OCI-M2 (cell line): ENCODE measurements around the gene SECISBP2.
"Not testable (repeated sequence)": the region's sequence is repeated elsewhere in the genome, so short reads cannot be mapped to it uniquely, and the experiment has no call there.

Source experiments
- DNase-seq: peaks from one replicate; lab custom pipeline; 2025; ENCODE audit not compliant: unreplicated experiment; lab: John Stamatoyannopoulos, UW

SECISBP2 gene

DNA sequence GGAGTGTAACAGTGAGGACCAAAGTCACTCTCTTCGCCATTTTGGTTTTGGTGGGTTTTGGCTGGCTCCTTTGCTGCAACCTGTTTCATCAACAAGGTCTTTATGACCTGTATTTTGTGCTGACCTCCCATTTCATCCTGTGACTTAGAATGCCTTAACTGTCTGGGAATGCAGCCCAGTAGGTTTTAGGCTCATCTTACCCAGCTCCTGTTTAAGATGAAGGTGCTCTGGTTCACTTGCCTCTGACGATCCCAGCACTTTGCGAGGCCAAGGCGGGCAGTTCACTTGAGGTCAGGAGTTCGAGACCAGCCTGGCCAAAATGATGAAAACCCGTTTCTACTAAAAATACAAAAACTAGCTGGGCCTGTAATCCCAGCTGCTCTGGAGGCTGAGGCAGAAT is 9.1 kb upstream of the SECISBP2 start:
- no peak for DNase-seq

DNA sequence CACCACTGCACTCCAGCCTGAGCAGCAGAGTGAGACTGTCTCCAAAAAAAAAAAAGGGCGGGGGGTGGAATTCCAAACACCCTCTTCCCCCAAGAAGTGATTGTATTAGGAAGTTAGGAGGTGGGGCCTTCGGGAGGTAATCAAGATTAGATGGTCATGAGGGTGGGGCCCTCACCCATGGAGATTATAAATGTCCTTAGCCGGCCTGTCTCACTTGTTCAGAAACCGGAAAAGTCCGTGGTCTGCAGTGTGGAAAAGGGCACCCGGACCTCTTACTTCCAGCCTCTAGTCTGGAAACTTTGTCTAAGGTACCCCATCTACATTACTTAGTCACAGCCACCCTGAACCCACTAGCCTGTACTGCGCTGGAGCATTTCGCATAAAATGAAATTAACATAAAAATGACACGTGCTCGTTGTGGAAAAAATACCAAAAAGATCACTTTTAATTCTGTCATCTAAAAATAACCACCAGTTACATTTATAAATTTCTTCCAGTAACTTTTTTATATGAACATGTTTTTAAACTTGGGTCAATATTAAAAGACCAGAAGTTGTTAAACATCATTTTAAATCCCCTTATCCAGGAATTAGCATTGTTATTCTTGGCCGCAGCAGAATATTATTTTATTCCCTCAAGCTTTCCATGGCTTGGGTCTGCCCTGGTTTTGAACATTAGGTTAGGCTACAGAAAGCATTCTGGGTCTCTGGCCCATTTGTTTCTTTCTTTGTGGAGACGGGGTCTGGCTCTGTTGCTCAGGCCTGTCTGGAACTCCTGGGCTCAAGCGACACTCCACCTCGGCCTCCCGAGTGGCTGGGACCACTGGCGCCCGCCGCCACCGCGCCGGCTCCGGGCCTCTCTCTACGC is 8.5 kb upstream of the SECISBP2 start:
- no peak for DNase-seq

DNA sequence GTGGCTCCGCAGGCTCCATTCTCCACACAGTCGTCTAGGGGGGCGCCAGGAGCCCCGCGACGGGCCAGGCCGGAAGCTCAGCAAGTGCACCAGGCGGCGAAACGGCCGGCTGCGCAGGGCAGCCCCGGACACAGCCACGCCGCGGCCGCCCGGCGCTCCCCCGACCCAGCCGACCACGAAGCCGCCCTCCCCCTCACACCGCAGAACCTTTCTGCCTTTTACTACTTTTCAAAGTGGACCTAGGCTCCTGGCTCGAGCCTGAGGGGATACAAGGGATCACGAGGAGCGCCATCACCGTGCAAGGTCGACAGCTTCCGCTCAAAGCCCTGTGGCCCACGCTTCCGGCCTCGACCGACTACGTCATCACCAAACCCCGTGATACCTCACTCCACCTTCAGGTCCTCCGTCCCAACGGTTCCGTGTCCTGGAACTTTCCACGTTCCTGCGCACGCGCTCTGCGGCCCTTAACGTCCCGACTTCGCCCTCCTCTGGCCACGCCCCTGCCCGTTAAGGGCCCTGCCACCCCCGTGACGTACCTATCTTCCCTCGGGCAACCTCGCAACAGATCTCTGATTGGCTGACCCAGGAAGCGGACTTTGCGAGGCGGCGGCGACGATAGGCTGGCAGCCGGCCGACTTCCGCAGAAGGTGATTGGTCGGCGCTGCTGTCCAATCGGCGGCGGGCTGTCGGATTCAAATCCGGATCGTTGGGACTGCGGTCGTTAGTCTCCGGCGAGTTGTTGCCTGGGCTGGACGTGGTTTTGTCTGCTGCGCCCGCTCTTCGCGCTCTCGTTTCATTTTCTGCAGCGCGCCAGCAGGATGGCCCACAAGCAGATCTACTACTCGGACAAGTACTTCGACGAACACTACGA is 7.6 kb upstream of the SECISBP2 start, which contains the start of gene CKS2:
CKS2 (plus strand) TSS at position 721 of the 871 bp plus-strand sequence; CDS start at position 819, 98 bp downstream.
- peak; percentile 92 for DNase-seq

DNA sequence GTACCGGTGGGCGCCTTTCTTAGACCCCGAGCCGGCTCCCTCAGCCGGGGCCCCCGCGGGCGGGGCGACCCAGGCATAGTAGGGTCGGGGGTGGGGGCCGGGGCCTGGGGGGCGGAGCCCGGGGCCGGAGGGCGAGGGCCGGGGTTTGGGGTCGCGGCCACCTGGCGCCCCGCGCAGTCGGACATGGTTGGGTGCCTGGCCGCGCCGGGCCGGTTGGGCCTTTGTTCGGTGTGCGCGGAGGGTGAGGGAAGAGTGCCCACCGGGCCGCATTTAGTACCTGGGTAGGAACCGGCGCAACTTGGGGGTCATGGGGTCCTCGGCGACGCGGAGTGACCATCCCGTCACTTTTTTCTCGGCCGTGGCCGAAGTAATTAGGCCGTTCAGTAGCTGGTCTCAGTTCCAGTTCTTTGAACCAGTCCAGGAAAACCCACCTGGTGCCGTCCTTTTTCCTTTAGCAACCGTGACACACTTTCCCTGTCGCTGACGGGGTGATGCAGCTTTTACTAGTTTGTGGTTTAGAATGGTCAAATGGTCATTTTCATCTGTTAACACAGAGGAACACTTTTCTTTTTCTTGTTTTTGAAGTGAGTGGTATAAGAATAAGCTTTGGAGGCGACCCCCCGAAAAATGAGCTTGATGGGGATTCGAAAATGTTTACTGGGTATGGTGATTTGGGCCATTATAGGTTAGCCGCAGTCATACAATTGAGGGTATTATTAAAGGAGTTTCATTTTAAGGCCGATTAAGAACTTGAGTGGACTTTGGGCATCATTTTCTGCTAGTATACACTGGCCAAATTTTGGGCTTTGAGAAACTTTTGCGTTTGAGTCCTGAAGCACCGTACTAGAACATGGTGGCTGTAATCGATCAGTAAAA is 6.7 kb upstream of the SECISBP2 start:
- DNase-seq: no peak

DNA sequence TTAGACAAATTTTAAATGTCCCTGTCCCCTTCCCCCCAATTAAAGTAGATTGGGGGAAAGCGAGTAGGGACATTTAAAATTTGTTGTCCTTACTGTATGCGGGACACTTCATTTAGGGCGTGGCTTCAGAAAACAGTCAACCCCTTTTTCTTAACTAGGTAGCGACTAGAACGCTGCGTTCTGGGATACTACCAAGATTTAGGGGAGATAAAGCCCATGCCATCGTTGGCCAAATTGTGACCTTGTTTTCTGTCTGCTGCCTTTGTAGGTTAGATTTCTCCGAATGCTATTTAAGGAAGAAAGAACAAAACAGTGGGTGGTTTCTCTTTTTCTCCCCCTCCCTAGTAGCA is 6.1 kb upstream of the SECISBP2 start:
- DNase-seq: no peak

DNA sequence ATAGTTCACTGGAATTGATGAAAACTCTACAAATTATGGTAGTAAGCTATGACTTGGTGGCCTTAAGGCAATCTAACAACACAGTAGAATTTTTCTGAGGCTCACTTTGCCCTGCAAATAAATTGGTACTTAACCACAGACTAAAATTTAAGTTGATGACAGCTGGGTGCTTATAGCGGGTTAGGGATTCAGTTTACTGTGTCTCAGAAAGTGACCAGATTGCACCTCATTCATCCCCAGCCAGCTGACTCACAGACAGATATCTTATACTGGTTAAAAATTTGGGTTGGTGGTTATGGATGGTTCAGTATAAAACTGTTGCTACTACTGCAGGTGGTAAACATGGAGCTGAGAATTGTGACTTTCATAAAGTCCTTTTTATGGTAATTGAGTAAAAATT is 4.5 kb upstream of the SECISBP2 start:
- no peak for DNase-seq

DNA sequence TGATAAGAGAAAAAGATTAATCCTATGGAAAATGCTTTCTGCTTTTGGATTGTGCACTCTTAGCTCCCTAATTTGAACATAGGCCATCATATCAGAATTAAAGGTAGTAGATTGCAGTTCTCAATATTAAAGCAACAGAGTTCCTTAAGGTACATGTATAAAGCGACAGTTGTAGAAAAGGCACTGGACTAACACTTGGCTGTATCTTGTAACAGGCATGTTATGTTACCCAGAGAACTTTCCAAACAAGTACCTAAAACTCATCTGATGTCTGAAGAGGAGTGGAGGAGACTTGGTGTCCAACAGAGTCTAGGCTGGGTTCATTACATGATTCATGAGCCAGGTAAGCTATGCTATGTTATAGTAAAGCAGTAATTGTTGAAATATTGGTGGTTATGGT is 3.3 kb upstream of the SECISBP2 start:
- no peak for DNase-seq

DNA sequence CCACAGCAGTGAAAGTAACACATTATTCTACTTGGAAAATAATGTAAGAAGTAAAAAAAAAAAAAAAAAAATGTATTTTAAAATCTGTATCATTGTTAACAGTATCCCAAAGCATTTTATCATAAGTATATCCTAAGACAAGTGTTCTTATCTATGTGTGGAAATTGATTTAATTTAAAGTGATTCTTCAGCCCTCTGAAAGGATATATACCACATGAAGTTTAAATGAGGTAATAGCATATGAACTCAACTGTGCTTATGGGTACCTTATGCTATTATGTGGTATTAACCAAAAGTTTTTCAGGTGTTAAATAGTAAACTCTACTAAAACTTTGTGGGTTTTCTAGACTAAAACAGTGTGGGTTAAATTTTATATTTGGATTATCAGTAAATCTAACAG is 2.8 kb upstream of the SECISBP2 start:
- no peak for DNase-seq

DNA sequence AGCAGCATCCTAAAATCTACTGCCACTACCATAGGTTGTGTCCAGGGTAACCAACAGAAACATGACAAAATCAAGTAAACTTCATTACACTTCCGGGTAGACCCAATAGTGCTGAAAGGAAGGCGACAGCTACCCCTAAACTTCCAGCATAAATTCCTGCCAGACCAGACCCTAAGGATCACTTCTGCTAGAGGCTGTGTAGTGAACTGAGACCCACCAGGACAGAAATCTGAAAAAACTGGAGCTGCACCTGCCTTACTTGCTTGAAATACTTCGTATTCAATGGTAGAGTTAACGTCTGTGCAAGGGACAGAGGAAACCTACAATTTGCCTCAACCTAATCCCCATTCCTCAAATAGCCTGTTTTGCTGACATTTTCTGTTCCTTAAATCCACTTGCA is 1.0 kb upstream of the SECISBP2 start:
- DNase-seq: no peak

DNA sequence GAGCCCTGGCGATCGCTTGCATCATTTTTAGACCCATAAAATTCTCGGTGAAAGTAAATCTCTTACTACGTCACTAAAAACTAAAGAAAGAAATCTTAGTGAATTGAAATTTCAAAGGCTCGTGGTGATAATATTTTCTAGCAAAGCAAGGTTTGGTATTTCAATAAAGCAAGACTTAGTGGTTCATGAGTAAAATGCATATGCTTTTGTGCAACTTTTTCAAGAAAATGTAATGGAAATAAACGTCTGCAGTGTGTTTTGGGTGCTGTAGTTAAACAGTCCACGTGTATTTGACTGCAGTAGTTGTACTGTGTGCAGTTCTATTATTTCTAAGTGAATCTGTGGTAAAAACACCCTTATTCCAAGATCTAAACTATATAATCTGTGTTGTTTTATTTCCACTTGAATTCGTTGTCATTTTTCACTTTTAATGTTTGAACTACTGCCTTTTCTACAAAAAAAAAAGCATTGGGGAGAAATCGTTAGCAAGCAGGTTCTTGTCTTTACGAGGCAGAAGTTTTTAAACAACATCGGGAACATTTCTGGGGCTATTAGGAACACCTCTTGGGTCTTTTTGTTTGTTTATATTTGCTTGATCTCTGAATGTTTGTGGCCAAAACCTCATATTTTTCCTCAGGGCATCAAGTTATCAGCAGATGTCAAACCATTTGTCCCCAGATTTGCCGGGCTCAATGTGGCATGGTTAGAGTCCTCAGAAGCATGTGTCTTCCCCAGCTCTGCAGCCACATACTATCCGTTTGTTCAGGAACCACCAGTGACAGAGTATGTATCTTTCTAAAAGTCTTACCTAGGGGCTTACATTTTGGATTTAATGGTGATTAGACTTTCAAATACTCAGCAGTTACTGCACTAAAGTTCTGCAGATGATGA is 960 bp downstream of the SECISBP2 start:
- DNase-seq: no peak

DNA sequence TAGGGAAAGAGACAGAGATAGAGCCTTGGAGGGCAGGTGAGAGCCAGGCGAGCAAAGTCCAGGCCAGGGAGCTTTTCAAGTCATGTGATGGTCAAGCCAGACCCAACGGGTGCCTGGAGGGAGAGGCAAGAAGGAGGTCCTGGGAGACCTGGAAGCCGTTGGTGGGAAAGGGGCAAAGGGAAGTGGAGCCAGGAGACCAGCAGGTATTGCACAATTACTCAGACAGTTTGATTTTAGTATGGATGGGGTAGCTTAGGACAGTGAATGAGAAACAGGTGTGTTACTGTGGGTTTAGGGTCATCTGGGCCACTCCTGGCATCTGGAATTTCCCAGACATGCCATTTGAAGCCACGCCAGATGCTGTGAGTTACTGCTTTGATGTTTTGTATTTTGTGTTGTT is 5.1 kb downstream of the SECISBP2 start:
- no peak for DNase-seq

DNA sequence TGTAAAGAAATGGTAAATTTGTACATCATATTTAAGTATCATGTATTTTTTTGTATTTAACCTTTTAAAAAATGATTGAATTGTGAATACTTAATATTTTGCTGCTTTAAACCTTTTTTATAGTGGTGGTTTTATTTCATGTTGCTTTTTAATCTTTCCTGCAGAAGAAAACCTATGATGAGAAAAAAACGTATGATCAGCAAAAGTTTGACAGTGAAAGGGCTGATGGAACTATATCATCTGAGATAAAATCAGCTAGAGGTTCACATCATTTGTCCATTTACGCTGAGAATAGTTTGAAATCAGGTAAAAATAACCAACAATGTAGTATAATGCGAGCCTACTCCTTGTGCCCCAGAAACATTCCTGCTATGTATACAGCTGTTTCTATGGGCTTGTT is 7.4 kb downstream of the SECISBP2 start:
- no peak for DNase-seq

DNA sequence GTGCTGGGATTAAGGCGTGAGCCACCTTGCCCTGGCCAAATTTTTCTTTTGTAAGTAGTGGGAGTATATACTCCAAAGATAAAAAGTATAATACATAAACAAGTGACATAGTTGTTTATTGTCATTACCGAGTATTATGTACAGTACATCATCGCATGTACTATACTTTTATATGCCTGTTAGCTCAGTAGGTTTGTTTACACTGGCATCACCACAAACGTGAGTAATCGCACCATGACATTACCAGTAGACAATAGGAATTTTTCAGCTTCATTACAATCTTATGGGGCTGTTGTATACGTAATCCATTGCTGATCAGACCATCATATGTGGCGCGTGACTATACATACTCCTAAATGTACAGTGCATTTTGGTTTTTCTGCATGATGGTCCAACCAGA is 9.8 kb downstream of the SECISBP2 start:
- DNase-seq: no peak

DNA sequence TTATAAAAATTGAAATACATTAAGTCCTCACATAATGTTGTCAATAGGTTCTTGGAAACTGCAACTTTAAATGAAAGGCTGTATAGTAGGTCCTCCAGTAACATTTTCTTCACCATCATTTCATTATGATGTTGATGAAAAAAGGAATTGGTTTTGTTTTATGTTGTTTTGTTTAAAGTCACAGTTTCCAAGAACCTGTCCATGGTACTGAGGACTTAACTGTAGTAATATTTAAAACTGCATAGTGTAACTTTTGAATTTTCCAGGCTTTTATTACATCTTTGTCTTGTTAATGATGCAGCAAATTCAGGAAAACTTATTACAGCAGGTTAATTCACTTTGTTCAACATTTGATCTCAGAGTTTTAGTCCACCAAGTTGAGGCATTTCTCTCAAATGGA is 11.6 kb downstream of the SECISBP2 start:
- DNase-seq: no peak

DNA sequence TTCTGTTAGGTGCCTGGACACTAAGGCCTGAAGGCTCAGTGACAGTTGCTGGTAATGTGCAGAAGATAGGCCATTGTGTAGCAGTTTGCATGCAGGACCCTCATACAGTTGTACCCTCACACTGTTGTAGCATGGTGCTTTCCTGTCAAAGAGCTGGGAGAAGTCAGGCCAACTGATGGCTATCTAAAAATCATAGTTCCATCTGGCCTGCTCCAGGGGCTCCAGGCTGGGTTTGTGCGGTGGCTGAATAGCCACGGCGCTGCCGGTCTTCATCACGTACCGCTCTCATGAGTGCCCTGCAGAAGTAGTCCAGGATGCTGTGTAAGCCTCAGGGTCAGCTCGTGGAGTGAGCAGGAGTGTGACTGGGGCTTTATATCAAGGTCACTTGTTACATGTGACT is 12.2 kb downstream of the SECISBP2 start:
- DNase-seq: no peak

DNA sequence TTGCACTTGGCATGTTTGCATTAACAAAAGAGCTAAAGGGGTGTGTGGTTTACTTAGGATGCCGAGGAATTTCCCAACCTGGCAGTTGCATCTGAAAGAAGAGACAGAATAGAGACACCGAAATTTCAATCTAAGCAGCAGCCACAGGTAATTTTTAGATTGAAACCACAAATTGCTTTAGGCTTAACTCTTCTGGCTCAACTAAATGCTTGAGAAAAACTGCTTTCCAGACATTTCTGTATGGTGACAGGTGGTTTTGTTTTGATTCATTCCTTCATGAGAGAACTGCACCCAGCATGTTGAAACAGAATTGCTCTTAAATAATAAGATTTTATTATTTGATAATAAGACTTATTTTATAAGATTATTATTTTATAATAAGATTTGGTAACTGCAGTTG is 21.5 kb downstream of the SECISBP2 start:
- DNase-seq: no peak

DNA sequence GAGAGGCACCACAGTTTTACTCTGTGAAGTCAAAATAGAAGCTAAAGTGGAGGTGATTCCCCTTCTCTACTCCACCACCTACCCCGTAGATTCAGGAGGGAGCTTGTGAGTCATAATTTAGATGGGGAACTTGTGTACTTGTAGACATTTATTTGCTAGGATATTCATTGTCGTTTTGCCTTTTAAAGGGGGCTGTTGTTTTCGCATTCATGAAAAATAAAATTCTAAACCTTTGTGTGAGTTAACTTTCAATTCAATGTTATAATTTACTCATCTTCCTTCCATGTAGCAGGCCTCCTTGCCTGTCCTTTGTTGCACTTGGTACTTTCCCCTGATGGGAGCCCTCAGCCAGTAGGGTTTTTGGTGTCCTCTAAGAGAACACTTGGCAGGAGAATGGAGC is 22.0 kb downstream of the SECISBP2 start:
- no peak for DNase-seq

DNA sequence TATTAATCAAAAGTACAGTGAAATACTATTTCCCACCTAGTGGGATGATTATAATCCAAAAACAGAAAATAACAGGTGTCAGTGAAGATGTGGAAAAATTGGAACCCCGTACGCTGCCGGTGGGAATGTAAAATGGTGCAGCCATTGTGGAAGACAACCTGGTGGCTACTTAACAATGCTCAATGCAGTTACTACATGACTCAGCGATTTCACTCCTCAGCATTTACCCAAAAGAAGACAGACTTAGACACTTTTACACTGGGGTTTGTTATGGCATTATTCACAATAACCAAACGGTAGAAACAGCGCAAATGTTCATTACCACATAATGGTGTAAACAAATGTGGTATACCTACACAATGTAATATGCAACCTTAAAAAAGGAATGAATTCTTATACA is 23.9 kb downstream of the SECISBP2 start:
- DNase-seq: no peak

DNA sequence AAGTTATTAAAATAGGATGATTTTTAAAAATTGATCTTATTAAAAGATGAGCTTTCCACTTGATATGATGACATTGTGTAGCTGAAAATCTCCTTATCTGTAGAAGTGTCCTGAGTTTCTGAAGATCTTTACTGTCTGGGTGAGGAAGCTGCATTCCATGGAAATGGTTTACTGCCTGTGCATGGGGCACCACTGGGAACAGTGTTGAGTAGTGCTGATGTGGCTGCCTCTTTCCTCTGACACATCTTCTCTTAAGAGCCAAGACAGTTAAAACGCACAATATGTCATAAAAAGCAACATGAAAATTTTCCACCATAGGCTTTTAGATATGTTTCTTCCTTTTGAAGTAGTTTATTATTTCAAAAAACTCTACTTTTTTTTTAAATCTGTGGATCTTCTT is 24.6 kb downstream of the SECISBP2 start:
- DNase-seq: no peak

DNA sequence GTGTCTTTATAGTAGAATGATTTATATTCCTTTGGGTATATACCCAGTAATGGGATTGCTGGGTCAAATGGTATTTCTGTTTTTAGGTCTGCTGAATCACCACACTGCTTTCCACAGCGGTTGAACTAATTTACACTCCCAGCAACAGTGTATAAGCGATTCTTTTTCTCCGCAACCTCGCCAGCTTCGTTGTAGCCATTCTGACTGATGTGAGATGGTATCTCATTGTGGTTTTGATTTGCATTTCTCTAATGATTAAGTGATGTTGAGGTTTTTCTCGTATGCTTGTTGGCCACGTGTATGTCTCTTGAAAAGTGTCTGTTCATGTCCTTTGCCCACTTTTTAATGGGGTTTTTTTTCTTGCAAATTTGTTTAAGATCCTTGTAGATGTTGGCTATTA is 25.5 kb downstream of the SECISBP2 start:
- not testable (repeated sequence) for DNase-seq
